Gastrocnemius medialis (tissue), 4 donors: ENCODE measurements around the gene DNAJC15. TPM values are rescaled to one million over a fixed set of nuclear protein-coding genes. Genes with fewer than 3 reads are reported as not detected.

Experiments used
- ATAC-seq, 2 donors: fragments of 150-250 bp; one replicate each; pipeline ENCODE4 v1.9.1; 2016
- DNase-seq, 2 donors: peaks; one replicate each; pipeline ENCODE4 v3.0.0-alpha.2; 2019
- H3K27ac ChIP-seq, 4 donors: fragments of 200-600 bp; sonication (generic); 1 replicate in 1 of 4; 2 replicates in 3 of 4; pipeline ENCODE4 v1.5.1; 2016 to 2018; ENCODE audit warnings: mild to moderate bottlenecking in 2 of 4, moderate library complexity in 1 of 4
- H3K27me3 ChIP-seq, 3 donors: fragments of 200-600 bp; sonication (generic) in 2 of 3; 1 replicate in 1 of 3; 2 replicates in 2 of 3; pipeline versions ENCODE4 v1.5.1 to v1.6.0; 2016 to 2019; ENCODE audit warnings: mild to moderate bottlenecking in 1 of 3, moderate library complexity in 1 of 3
- H3K36me3 ChIP-seq, 2 donors: fragments of 200-600 bp; sonication (generic) in 1 of 2; one replicate each; pipeline ENCODE4 v1.5.1; 2017 to 2018
- H3K4me1 ChIP-seq, 2 donors: fragments of 200-600 bp; sonication (generic) in 1 of 2; one replicate each; pipeline ENCODE4 v1.5.1; 2016 to 2017; ENCODE audit warnings: mild to moderate bottlenecking in 2 of 2
- H3K4me3 ChIP-seq, 4 donors: fragments of 200-600 bp; sonication (generic) in 3 of 4; 1 replicate in 1 of 4; 2 replicates in 3 of 4; pipeline ENCODE4 v1.5.1; 2016 to 2019; ENCODE audit warnings: mild to moderate bottlenecking in 2 of 4
- H3K9me3 ChIP-seq, 3 donors: fragments of 200-600 bp; sonication (generic) in 2 of 3; 1 replicate in 1 of 3; 2 replicates in 2 of 3; pipeline ENCODE4 v1.5.1; 2016 to 2019
- CTCF ChIP-seq, 5 experiments: fragments of 450-650 bp in 3 of 5; fragments of 200-600 bp in 2 of 5; sonication (generic) in 2 of 5; IDR thresholded peaks in 4 of 5; conservative IDR thresholded peaks in 1 of 5; 1 replicate in 4 of 5; 2 replicates in 1 of 5; pipeline ENCODE4 v1.5.1; 2016 to 2019; ENCODE audit warnings: antibody characterized with exemption in 5 of 5, mild to moderate bottlenecking in 3 of 5, moderate library complexity in 3 of 5
- POLR2A ChIP-seq, 2 donors: fragments of 450-650 bp; IDR thresholded peaks; one replicate each; pipeline ENCODE4 v1.6.1; 2017; ENCODE audit warnings: antibody characterized with exemption in 2 of 2, mild to moderate bottlenecking in 2 of 2, moderate library complexity in 2 of 2
- in situ Hi-C, 4 donors: fragments of 200-750 bp; cut with MboI; loops; one replicate each; pipeline versions ENCODE4 v1.15.0 to v1.8.0; 2017; ENCODE audit warnings: low sequenced_read_pairs in 4 of 4
- intact Hi-C: fragments of 100-400 bp; cut with DNase I; formaldehyde crosslinking; loops from one replicate; pipeline ENCODE4 v1.15.1; 2023; ENCODE audit warnings: low total_unique reads
- total RNA-seq, 4 donors: library from RNA; depleted of rRNA; stranded (reverse); fragments of >200 nt; gene quantifications; one replicate each; pipeline versions ENCODE4 v1.1.0 to v1.2.3, GENCODE V29; 2016

DNAJC15 gene
- total RNA-seq, 4 donors from 2014 or later: 6.2 to 19.5 (median 12.3) TPM

GRCh38 chr13:43110036-43110435 lies 86.7 kb downstream of the DNAJC15 start:
- no peaks in the 10 kb centered on the region for H3K4me1 ChIP-seq
- H3K36me3 ChIP-seq: peaks cover 0 to 8% of the 10 kb centered on the region in 2 donors
- no peaks in the 10 kb centered on the region for H3K27me3 ChIP-seq
- H3K9me3 ChIP-seq: no peaks in the 10 kb centered on the region
- no peak overlapping the region for H3K4me3 ChIP-seq
- no peak for TF ChIP-seq CTCF (IDR thresholded peaks at IDR 0.05 in 4 of 5, conservative IDR thresholded peaks at IDR 0.05 in 1 of 5)
- TF ChIP-seq POLR2A (IDR thresholded peaks at IDR 0.05): no peak
- DNase-seq: no peak
- in situ Hi-C loops: no loop called here
- ATAC-seq: no peak
- intact Hi-C loops: no loop called here
- H3K27ac ChIP-seq: no peak overlapping the region

GRCh38 chr13:43110658-43111057 lies 87.3 kb downstream of the DNAJC15 start:
- in situ Hi-C loops: no loop called here
- intact Hi-C loops: no loop called here
- H3K27ac ChIP-seq: no peak overlapping the region
- no peaks in the 10 kb centered on the region for H3K27me3 ChIP-seq
- H3K4me3 ChIP-seq: no peak overlapping the region
- DNase-seq (no peak), ATAC-seq (no peak)
- H3K9me3 ChIP-seq: no peaks in the 10 kb centered on the region
- TF ChIP-seq CTCF (IDR thresholded peaks at IDR 0.05 in 4 of 5, conservative IDR thresholded peaks at IDR 0.05 in 1 of 5) (no peak), POLR2A (IDR thresholded peaks at IDR 0.05) (no peak)
- H3K4me1 ChIP-seq: no peaks in the 10 kb centered on the region
- H3K36me3 ChIP-seq: peaks cover 0 to 8% of the 10 kb centered on the region in 2 donors

GRCh38 chr13:43111559-43112400 lies 88.4 kb downstream of the DNAJC15 start:
- intact Hi-C loops (no loop called here), in situ Hi-C loops (no loop called here)
- DNase-seq (no peak), ATAC-seq (no peak)
- peaks cover 0 to 8% of the 10 kb centered on the region in 2 donors for H3K36me3 ChIP-seq
- TF ChIP-seq POLR2A (IDR thresholded peaks at IDR 0.05) (no peak), CTCF (IDR thresholded peaks at IDR 0.05 in 4 of 5, conservative IDR thresholded peaks at IDR 0.05 in 1 of 5) (no peak)
- H3K4me3 ChIP-seq: no peak overlapping the region
- no peaks in the 10 kb centered on the region for H3K4me1 ChIP-seq
- H3K27ac ChIP-seq: no peak overlapping the region
- H3K27me3 ChIP-seq: no peaks in the 10 kb centered on the region
- no peaks in the 10 kb centered on the region for H3K9me3 ChIP-seq

- ATAC-seq (no peak), DNase-seq (no peak)
- no peak overlapping the region for H3K4me3 ChIP-seq
- in situ Hi-C loops: no loop called here
- H3K9me3 ChIP-seq: no peaks in the 10 kb centered on the region
- intact Hi-C loops: no loop called here
- no peak overlapping the region for H3K27ac ChIP-seq
- peaks cover 0 to 4% (median 0%) of the 10 kb centered on the region in 3 donors for H3K27me3 ChIP-seq
- no peaks in the 10 kb centered on the region for H3K36me3 ChIP-seq
- H3K4me1 ChIP-seq: no peaks in the 10 kb centered on the region
- TF ChIP-seq CTCF (IDR thresholded peaks at IDR 0.05 in 4 of 5, conservative IDR thresholded peaks at IDR 0.05 in 1 of 5) (no peak), POLR2A (IDR thresholded peaks at IDR 0.05) (no peak)
Measured at GRCh38 chr13:43113603-43114002, 90.2 kb downstream of the DNAJC15 start.
